HUDEP-2 (cell line): Measurements from ENCODE around the gene TMPRSS11F.

Source experiments
- DNase-seq, 76 experiments: peaks; one replicate each; lab custom pipeline; 2025; ENCODE audit not compliant: unreplicated experiment in 76 of 76; lab: John Stamatoyannopoulos, UW

TMPRSS11F gene

DNA sequence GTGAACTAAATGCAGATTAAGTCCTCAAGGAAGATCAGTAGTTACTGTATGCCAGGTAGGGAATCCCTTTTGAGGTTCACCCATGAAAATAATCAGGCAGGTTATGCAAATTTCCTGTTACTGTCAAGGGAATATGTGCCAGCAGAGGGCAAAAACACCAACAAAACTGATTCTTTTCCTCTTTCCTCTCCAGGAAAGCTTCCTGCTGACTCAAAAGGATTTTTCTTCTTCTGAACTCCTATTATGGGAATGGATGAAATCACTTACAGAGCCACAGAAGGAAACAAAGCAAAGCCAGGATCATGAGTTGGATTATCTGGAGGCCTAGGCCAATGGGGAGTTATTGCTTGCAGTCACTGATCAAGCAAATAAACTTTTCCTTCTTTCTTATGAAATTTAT is 49.7 kb downstream of the TMPRSS11F start:
- DNase-seq, result no peak

- no peak for DNase-seq
Measured at GRCh38 chr4:68077737-68078136, 51.9 kb downstream of the TMPRSS11F start.

DNA sequence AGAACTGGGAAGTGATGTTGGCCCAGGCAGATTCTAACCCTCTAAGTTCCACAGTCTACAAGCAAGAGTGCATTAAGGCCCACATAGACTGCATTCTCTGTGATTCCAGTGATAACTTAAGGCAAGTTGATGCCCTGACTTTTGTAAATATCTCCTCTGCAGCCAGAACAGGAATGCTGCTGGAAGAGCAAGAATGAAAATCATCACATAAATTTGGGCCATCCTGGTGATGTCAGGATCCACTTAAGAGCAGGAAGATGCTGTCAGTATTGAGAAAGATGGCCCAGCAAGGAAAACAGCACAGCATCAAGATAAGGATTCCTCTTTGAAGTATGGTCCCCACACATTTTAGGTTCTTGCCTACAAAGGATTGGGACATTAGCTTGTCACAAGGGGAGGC is 52.4 kb downstream of the TMPRSS11F start:
- no peak for DNase-seq

- DNase-seq, result peak in 11 of 76 experiments; percentile 1 to 18 (median 5)
Measured at GRCh38 chr4:68076194-68076593, 53.5 kb downstream of the TMPRSS11F start.

GRCh38 chr4:68074397-68074796 is 55.3 kb downstream of the TMPRSS11F start:
- no peak for DNase-seq

GRCh38 chr4:68070302-68070701 is 59.4 kb downstream of the TMPRSS11F start:
- no peak for DNase-seq

- DNase-seq, result no peak
Measured at GRCh38 chr4:68062501-68062900, 67.2 kb downstream of the TMPRSS11F start.

GRCh38 chr4:68038272-68038671 is 91.4 kb downstream of the TMPRSS11F start:
- no peak for DNase-seq

GRCh38 chr4:68021185-68021584 is 108.5 kb downstream of the TMPRSS11F start:
- DNase-seq, result peak in 11 of 76 experiments; percentile 1 to 47 (median 18)

DNA sequence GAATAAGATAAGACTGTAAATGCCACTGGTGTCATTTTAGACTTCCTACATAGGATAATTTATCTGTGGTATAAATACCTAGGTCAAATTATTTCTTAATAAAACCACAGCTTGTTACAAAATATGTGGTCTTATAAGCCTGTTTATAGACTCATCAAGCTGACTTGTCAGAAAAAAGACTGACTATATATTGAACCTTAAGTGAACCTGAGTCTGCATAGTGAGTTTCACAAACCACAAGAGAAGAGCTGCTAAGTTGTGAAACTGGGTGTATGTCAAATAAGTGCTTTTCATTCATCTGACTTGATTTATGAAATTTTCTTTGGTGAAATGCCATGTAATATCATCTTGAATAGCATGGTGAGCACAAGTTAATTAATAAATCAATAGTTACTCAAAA is 118.0 kb downstream of the TMPRSS11F start:
- DNase-seq, result no peak
